ENCODE measurements around the gene STK32C.
"Not testable (repeated sequence)": the region's sequence is repeated elsewhere in the genome, so short reads cannot be mapped to it uniquely, and the experiment has no call there.

STK32C gene

DNA sequence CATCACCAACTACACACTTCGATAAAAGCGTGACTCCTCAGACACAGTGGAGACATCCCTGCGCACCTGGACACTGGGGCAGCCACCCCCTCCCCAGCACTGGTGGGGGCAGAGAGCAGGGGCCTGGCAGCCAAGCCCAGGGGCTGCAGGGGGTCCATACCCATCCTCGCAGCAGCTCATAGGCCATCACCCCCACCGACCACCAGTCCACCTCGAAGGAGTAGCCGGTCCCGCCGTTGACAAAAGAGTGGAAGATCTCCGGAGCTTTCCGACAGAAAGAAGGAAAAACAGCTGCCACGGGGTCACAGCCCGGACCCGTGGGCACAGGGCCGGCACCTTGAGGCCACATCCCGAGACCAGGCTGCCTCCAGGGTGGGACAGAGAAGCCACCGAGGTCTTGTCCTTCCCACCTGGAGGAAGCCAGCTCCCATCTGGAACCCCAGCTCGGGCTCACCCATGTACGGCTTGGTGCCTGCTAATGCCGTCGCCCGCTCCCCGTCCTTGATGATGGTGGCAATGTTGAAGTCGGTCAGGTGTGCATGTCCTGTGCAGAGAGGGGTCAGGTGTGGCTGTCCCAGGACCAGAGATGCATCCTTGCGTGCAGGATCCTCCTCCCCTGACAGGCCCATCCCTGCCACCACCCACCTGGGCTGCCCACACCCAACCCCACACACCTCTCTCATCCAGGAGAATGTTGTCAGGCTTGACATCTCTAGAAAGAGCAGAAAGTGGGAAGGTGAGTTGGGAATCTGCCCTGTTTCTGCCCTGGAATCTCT is 82.5 kb downstream of the STK32C start:
- no peaks in the 10 kb centered on the region for H3K27me3 ChIP-seq (ENCODE audit: insufficient read depth, insufficient read length)
- no peaks in the 10 kb centered on the region for H3K36me3 ChIP-seq (ENCODE audit: insufficient read depth, insufficient read length, low read length)
- no peak overlapping the region for H3K4me3 ChIP-seq (ENCODE audit: insufficient read length, low read depth)
- DNase-seq (ENCODE audit: low read depth, low spot score): no peak
- no peaks in the 10 kb centered on the region for H3K9me3 ChIP-seq (ENCODE audit: insufficient read depth, low read length)
- H3K9ac ChIP-seq (ENCODE audit: insufficient read length, low read depth): no peak overlapping the region
- peaks cover 5% of the 10 kb centered on the region for H3K4me1 ChIP-seq (ENCODE audit: insufficient read depth, insufficient read length)
- no peak for TF ChIP-seq ZNF274 (IDR thresholded peaks at IDR 0.05; ENCODE audit: low read depth, low read length)

DNA sequence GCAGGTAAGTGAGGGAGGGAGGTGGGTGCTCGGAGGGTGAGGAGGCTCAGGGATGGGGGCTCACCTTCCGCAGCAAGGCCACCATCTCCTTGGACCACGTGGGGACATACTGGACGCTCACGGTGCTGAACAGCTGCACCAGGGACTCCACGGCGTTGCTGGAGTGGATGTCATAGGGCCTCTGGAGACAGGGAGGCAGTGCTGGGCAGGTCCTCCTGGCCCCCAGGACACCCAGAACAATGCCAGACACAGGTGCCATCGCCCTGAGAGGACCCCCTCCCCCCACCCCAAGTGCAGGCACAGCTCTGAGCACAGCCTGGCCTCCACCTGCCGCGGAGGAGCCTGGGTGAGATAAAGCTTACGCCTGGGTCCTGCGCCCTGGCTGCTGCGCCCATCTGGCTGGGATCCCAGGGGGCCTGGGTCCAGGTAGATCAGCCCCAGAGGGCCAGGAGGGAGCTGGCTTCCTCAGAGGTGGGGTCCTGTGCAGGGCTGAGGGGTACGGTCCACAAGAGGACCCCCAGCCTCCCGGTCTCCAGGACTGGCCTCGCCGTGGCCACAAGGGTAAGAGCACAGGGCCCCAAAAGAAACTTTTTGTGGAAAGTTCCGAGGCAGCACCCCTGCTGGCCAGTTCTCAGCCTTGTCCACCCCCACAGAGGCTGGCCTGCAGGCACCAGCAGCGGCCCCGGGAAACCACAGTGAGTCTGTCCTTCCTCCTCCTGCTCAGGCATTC is 83.2 kb downstream of the STK32C start:
- Histone ChIP-seq H3K9ac (ENCODE audit: insufficient read length, low read depth) (no peak overlapping the region), H3K36me3 (ENCODE audit: insufficient read depth, insufficient read length, low read length) (no peaks in the 10 kb centered on the region), H3K9me3 (ENCODE audit: insufficient read depth, low read length) (no peaks in the 10 kb centered on the region), H3K4me1 (ENCODE audit: insufficient read depth, insufficient read length) (peaks cover 3% of the 10 kb centered on the region), H3K27me3 (ENCODE audit: insufficient read depth, insufficient read length) (no peaks in the 10 kb centered on the region), H3K4me3 (ENCODE audit: insufficient read length, low read depth) (no peak overlapping the region)
- TF ChIP-seq ZNF274 (IDR thresholded peaks at IDR 0.05; ENCODE audit: low read depth, low read length) (no peak), SUZ12 (IDR thresholded peaks at IDR 0.05; ENCODE audit: extremely low read depth, insufficient read depth, insufficient read length) (no peak), YY1 (IDR thresholded peaks at IDR 0.05; ENCODE audit: insufficient read depth, insufficient read length) (no peak)
- DNase-seq (ENCODE audit: low read depth, low spot score): no peak

GRCh38 chr10:132223611-132224342 is 84.0 kb downstream of the STK32C start:
- TF ChIP-seq YY1 (IDR thresholded peaks at IDR 0.05; ENCODE audit: insufficient read depth, insufficient read length) (no peak), ZNF274 (IDR thresholded peaks at IDR 0.05; ENCODE audit: low read depth, low read length) (no peak), SUZ12 (IDR thresholded peaks at IDR 0.05; ENCODE audit: extremely low read depth, insufficient read depth, insufficient read length) (no peak)
- Histone ChIP-seq H3K36me3 (ENCODE audit: insufficient read depth, insufficient read length, low read length) (no peaks in the 10 kb centered on the region), H3K9ac (ENCODE audit: insufficient read length, low read depth) (peak overlapping the region; percentile 64), H3K9me3 (ENCODE audit: insufficient read depth, low read length) (peaks cover 2% of the 10 kb centered on the region; the same call in 1 of the 2 replicates), H3K4me3 (ENCODE audit: insufficient read length, low read depth) (no peak overlapping the region), H3K4me1 (ENCODE audit: insufficient read depth, insufficient read length) (peaks cover 3% of the 10 kb centered on the region), H3K27me3 (ENCODE audit: insufficient read depth, insufficient read length) (no peaks in the 10 kb centered on the region)
- no peak for DNase-seq (ENCODE audit: low read depth, low spot score)

- Histone ChIP-seq H3K4me1 (ENCODE audit: insufficient read depth, insufficient read length) (peaks cover 3% of the 10 kb centered on the region), H3K27me3 (ENCODE audit: insufficient read depth, insufficient read length) (no peaks in the 10 kb centered on the region), H3K9me3 (ENCODE audit: insufficient read depth, low read length) (peaks cover 8% of the 10 kb centered on the region; the same call in 1 of the 2 replicates), H3K36me3 (ENCODE audit: insufficient read depth, insufficient read length, low read length) (no peaks in the 10 kb centered on the region), H3K9ac (ENCODE audit: insufficient read length, low read depth) (peak overlapping the region; percentile 64), H3K4me3 (ENCODE audit: insufficient read length, low read depth) (no peak overlapping the region)
- TF ChIP-seq SUZ12 (IDR thresholded peaks at IDR 0.05; ENCODE audit: extremely low read depth, insufficient read depth, insufficient read length): no peak
- no peak for TF ChIP-seq YY1 (IDR thresholded peaks at IDR 0.05; ENCODE audit: insufficient read depth, insufficient read length)
- DNase-seq (ENCODE audit: low read depth, low spot score): peak; percentile 50
Observed at GRCh38 chr10:132223156-132223590, 84.6 kb downstream of the STK32C start.

- no peak overlapping the region for H3K4me3 ChIP-seq (ENCODE audit: insufficient read length, low read depth)
- no peaks in the 10 kb centered on the region for H3K27me3 ChIP-seq (ENCODE audit: insufficient read depth, insufficient read length)
- peaks cover 3% of the 10 kb centered on the region for H3K4me1 ChIP-seq (ENCODE audit: insufficient read depth, insufficient read length)
- no peak for DNase-seq (ENCODE audit: low read depth, low spot score)
- no peak for TF ChIP-seq ZNF274 (IDR thresholded peaks at IDR 0.05; ENCODE audit: low read depth, low read length)
- TF ChIP-seq SUZ12 (IDR thresholded peaks at IDR 0.05; ENCODE audit: extremely low read depth, insufficient read depth, insufficient read length): no peak
- H3K9me3 ChIP-seq (ENCODE audit: insufficient read depth, low read length): peaks cover 12% of the 10 kb centered on the region; the same call in 1 of the 2 replicates
- H3K9ac ChIP-seq (ENCODE audit: insufficient read length, low read depth): no peak overlapping the region
- H3K36me3 ChIP-seq (ENCODE audit: insufficient read depth, insufficient read length, low read length): no peaks in the 10 kb centered on the region
Observed at GRCh38 chr10:132222726-132223125, 85.0 kb downstream of the STK32C start.

DNA sequence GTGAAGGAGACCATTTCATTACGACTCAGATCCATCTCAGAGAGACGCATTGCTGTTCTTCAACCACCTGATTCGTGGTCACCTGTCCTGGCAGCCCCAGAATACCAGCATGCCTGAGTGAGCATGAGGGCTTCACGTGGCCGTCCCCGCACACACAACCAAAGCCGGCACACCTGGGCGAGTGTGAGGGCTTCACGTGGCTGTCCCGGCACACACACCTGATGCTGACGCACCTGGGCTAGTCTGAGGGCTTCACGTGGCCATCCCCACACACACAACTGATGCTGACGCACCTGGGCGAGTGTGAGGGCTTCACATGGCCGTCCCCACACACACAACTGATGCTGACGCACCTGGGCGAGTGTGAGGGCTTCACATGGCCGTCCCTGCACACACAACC is 86.8 kb downstream of the STK32C start:
- H3K9me3 ChIP-seq (ENCODE audit: insufficient read depth, low read length): peaks cover 27% of the 10 kb centered on the region; the same call in 1 of the 2 replicates
- not testable (repeated sequence) for H3K9ac ChIP-seq (ENCODE audit: insufficient read length, low read depth); H3K36me3 ChIP-seq (ENCODE audit: insufficient read depth, insufficient read length, low read length); DNase-seq (ENCODE audit: low read depth, low spot score); H3K4me3 ChIP-seq (ENCODE audit: insufficient read length, low read depth); H3K27me3 ChIP-seq (ENCODE audit: insufficient read depth, insufficient read length); H3K4me1 ChIP-seq (ENCODE audit: insufficient read depth, insufficient read length)

DNA sequence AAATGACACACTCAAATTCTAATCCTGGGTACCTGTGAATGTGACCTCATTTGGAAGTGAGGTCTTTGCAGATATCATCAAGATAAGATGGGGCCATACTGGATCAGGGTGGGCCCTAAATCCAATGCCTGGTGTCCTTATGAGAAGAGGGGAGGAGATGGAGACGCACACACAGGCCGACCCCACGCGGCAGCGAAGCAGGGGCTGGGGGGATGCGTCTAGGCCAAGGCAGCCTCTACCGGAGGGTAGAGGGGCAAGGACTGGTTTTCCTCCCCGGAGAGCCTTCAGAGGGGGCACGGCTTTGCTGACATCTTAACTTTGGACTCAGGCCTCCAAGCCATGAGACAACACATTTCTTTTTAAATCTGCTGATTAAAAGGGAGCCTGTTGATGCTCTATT is 87.7 kb downstream of the STK32C start:
- H3K36me3 ChIP-seq (ENCODE audit: insufficient read depth, insufficient read length, low read length): no peaks in the 10 kb centered on the region
- H3K9me3 ChIP-seq (ENCODE audit: insufficient read depth, low read length): peaks cover 27% of the 10 kb centered on the region; the same call in 1 of the 2 replicates
- H3K4me1 ChIP-seq (ENCODE audit: insufficient read depth, insufficient read length): peaks cover 3% of the 10 kb centered on the region
- no peaks in the 10 kb centered on the region for H3K27me3 ChIP-seq (ENCODE audit: insufficient read depth, insufficient read length)
- no peak overlapping the region for H3K4me3 ChIP-seq (ENCODE audit: insufficient read length, low read depth)
- TF ChIP-seq SUZ12 (IDR thresholded peaks at IDR 0.05; ENCODE audit: extremely low read depth, insufficient read depth, insufficient read length) (no peak), YY1 (IDR thresholded peaks at IDR 0.05; ENCODE audit: insufficient read depth, insufficient read length) (no peak), ZNF274 (IDR thresholded peaks at IDR 0.05; ENCODE audit: low read depth, low read length) (no peak)
- DNase-seq (ENCODE audit: low read depth, low spot score): no peak
- no peak overlapping the region for H3K9ac ChIP-seq (ENCODE audit: insufficient read length, low read depth)
